Panc1 (cell line): ENCODE data around the gene MSI2. TPM values are rescaled to one million over a fixed set of nuclear protein-coding genes. Genes with fewer than 3 reads are reported as not detected.

Experiments used
- ATAC-seq: fragments of 200-7000 bp; cut with Tn5 transposase; 2 replicates; pipeline ENCODE4 v1.9.1; 2020; ENCODE audit warnings: mild to moderate bottlenecking, moderate library complexity
- BruUV-seq: library from RNA; stranded (reverse); fragments of 400-500 nt; replicated peaks from 2 replicates; lab custom pipeline; 2021; lab: Mats Ljungman, UMichigan
- CTCF ChIA-PET: fragments of 300-600 bp; sonication (Branson Sonifier 250); formaldehyde crosslinking; loops from one replicate; lab custom pipeline; 2022; ENCODE audit warnings: antibody characterized with exemption; lab: Charles Lee
- POLR2A ChIA-PET: fragments of 300-600 bp; sonication (Branson Sonifier 250); formaldehyde crosslinking; loops from one replicate; lab custom pipeline; 2022; ENCODE audit warnings: antibody characterized with exemption; lab: Charles Lee
- DNase-seq: peaks from one replicate; pipeline ENCODE4 v3.0.0-alpha.2; 2010; ENCODE audit warnings: low read depth, low spot score
- H3K27ac ChIP-seq: 2 replicates; pipeline ENCODE4 v1.5.1; 2011; ENCODE audit warnings: mild to moderate bottlenecking, low read length, inconsistent platforms
- H3K27me3 ChIP-seq: fragments of 200-500 bp; sonication (Bioruptor generic); 2 replicates; pipeline ENCODE4 v1.6.0; 2014; ENCODE audit warnings: low read length, inconsistent platforms; ENCODE audit not compliant: control insufficient read depth, insufficient read depth
- H3K36me3 ChIP-seq: fragments of 200-500 bp; sonication (Bioruptor generic); 2 replicates; pipeline ENCODE4 v1.5.1; 2014; ENCODE audit warnings: inconsistent platforms, mild to moderate bottlenecking, low read length, moderate library complexity; ENCODE audit not compliant: control insufficient read depth, insufficient read depth
- H3K4me1 ChIP-seq: 2 replicates; pipeline ENCODE4 v1.5.1; 2011; ENCODE audit warnings: inconsistent platforms, mild to moderate bottlenecking, low read length, moderate library complexity; ENCODE audit not compliant: control insufficient read depth, insufficient read depth
- H3K4me3 ChIP-seq, 2 experiments: 2 replicates each; pipeline ENCODE4 v1.5.1; 2011 to 2012; ENCODE audit warnings: low read depth in 2 of 2, low read length in 2 of 2, mild to moderate bottlenecking in 2 of 2, inconsistent platforms in 1 of 2, moderate library complexity in 1 of 2
- H3K9me3 ChIP-seq: fragments of 200-500 bp; sonication (Bioruptor generic); 2 replicates; pipeline ENCODE4 v1.5.1; 2014; ENCODE audit warnings: low read depth, mild to moderate bottlenecking, inconsistent platforms, low read length, moderate library complexity; ENCODE audit not compliant: control insufficient read depth, insufficient read depth
- POLR2AphosphoS5 ChIP-seq: IDR thresholded peaks from 2 replicates; pipeline ENCODE4 v1.6.1; 2012; ENCODE audit warnings: mild to moderate bottlenecking, low read depth, low read length, moderate library complexity
- SIN3A ChIP-seq: IDR thresholded peaks from 2 replicates; pipeline ENCODE4 v1.6.1; 2012; ENCODE audit warnings: low read depth, mild to moderate bottlenecking, low read length, moderate library complexity, borderline replicate concordance; ENCODE audit not compliant: insufficient read depth
- TCF7L2 ChIP-seq: IDR thresholded peaks from 2 replicates; pipeline ENCODE4 v1.6.1; 2011; ENCODE audit warnings: mild to moderate bottlenecking, low read depth, low read length, inconsistent platforms
- in situ Hi-C: cut with HindIII; loops from 2 replicates; pipeline ENCODE4 v1.10.0; 2016; ENCODE audit warnings: low sequenced_read_pairs, low pct_unique_long_range_greater_than_20kb
- intact Hi-C: fragments of 100-400 bp; cut with micrococcal nuclease; formaldehyde crosslinking; loops from one replicate; pipeline ENCODE4 v1.10.0; 2022; ENCODE audit not compliant: unreplicated experiment
- total RNA-seq: library from RNA; stranded (reverse); gene quantifications from one replicate; pipeline ENCODE4 v1.2.1, GENCODE V29; 2021; ENCODE audit not compliant: unreplicated experiment
- TF ChIP-seq, protein P1 (sequence below), 2 experiments: IDR thresholded peaks; 2 replicates each; pipeline ENCODE4 v1.6.1; 2011 to 2012; ENCODE audit warnings: low read depth in 2 of 2, control low read depth in 1 of 2, low read length in 1 of 2, mild to moderate bottlenecking in 1 of 2, moderate library complexity in 1 of 2; ENCODE audit not compliant: insufficient read depth in 1 of 2
- TF ChIP-seq, protein P2 (sequence below): fragments of 450-650 bp; IDR thresholded peaks from 2 replicates; pipeline ENCODE4 v1.5.1; 2017; ENCODE audit warnings: mild to moderate bottlenecking

The MSI2 gene
- total RNA-seq, 1 experiment from 2014 or later, result 38.5 TPM

DNA sequence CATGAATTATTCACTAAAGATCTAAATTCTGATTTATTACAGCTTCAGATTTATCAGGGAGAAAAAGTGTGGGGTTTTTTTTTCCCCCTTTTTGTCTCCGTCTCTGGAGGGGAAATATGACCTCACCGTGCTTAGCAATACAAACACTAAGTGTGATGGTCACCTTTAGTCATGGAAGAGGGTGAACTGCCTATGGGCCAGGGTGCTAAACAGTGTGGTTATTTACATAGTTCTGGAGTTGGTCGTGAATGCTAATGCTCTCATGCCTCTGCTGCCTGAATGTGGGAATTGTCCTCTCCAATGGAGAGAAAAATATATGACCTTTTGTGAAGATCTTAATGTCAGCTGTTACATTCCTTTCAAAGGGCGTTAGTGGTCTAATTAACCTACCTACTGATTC, 44.8 kb upstream of the MSI2 start:
- ChIA-PET POLR2A (no interaction called here), CTCF (no interaction called here)
- ATAC-seq, result peak; percentile 68; the same call in 1 of the 2 replicates
- TF ChIP-seq, protein P1, sequence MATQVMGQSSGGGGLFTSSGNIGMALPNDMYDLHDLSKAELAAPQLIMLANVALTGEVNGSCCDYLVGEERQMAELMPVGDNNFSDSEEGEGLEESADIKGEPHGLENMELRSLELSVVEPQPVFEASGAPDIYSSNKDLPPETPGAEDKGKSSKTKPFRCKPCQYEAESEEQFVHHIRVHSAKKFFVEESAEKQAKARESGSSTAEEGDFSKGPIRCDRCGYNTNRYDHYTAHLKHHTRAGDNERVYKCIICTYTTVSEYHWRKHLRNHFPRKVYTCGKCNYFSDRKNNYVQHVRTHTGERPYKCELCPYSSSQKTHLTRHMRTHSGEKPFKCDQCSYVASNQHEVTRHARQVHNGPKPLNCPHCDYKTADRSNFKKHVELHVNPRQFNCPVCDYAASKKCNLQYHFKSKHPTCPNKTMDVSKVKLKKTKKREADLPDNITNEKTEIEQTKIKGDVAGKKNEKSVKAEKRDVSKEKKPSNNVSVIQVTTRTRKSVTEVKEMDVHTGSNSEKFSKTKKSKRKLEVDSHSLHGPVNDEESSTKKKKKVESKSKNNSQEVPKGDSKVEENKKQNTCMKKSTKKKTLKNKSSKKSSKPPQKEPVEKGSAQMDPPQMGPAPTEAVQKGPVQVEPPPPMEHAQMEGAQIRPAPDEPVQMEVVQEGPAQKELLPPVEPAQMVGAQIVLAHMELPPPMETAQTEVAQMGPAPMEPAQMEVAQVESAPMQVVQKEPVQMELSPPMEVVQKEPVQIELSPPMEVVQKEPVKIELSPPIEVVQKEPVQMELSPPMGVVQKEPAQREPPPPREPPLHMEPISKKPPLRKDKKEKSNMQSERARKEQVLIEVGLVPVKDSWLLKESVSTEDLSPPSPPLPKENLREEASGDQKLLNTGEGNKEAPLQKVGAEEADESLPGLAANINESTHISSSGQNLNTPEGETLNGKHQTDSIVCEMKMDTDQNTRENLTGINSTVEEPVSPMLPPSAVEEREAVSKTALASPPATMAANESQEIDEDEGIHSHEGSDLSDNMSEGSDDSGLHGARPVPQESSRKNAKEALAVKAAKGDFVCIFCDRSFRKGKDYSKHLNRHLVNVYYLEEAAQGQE (IDR thresholded peaks at IDR 0.05; ENCODE audit: insufficient read depth in 1 of 2, low read depth in 2 of 2, low read length in 1 of 2), result no peak
- TF ChIP-seq POLR2AphosphoS5, result no peak
- TF ChIP-seq, protein P2, sequence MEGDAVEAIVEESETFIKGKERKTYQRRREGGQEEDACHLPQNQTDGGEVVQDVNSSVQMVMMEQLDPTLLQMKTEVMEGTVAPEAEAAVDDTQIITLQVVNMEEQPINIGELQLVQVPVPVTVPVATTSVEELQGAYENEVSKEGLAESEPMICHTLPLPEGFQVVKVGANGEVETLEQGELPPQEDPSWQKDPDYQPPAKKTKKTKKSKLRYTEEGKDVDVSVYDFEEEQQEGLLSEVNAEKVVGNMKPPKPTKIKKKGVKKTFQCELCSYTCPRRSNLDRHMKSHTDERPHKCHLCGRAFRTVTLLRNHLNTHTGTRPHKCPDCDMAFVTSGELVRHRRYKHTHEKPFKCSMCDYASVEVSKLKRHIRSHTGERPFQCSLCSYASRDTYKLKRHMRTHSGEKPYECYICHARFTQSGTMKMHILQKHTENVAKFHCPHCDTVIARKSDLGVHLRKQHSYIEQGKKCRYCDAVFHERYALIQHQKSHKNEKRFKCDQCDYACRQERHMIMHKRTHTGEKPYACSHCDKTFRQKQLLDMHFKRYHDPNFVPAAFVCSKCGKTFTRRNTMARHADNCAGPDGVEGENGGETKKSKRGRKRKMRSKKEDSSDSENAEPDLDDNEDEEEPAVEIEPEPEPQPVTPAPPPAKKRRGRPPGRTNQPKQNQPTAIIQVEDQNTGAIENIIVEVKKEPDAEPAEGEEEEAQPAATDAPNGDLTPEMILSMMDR, result no peak
- TF ChIP-seq TCF7L2, result no peak
- TF ChIP-seq SIN3A, result no peak
- in situ Hi-C loops, result no loop called here
- no TSS peak for BruUV-seq
- intact Hi-C loops, result no loop called here
- H3K4me3 ChIP-seq, result no peak overlapping the region
- no peak for DNase-seq
- H3K4me1 ChIP-seq, result no peaks in the 10 kb centered on the region; the same call in 1 of the 2 replicates
- no peaks in the 10 kb centered on the region for H3K27me3 ChIP-seq
- H3K36me3 ChIP-seq, result no peaks in the 10 kb centered on the region
- no peak overlapping the region for H3K27ac ChIP-seq
- H3K9me3 ChIP-seq, result peaks cover 4% of the 10 kb centered on the region; the same call in 1 of the 2 replicates

DNA sequence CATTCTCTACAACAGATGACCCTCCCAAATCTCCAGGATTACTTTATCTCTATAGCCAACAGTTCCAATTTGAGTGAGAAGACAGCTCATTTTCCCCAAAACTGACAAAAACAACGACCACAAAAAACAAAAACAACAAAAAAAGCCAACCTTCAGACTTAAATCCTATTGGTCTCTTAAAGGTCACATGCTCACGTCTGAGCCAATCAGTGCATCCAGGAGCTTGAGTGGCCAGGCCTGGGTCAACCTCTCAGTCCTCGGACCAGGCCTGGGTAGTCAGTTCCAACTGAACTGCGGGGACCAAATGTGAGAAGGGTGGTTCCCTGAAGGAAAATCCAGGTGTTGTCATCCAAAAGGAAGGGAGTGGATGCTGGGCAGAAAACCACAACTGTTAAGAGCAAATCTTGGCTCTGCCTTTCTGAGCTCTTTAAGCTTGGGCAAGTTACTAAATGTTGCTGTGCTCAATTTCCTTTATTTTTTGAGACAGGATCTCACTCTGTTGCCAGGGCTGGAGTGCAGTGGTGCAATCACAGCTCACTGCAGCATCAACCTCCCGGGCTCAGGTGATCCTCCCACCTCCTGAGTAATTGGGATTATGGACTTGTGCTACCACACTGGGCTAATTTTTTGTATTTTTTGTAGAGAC, 43.0 kb upstream of the MSI2 start:
- no peak for DNase-seq
- no peak for ATAC-seq
- in situ Hi-C loops (no loop called here), intact Hi-C loops (no loop called here)
- H3K4me3 ChIP-seq, result no peak overlapping the region
- POLR2A ChIA-PET, result interaction anchor here (0.6 kb wide), 1 partner anchor 30 kb away, joined by 5 read pairs; no protein-coding TSS in a partner anchor
- CTCF ChIA-PET, result interaction anchor here (1.0 kb wide), 1 partner anchor 30 kb away, joined by 4 read pairs; no protein-coding TSS in a partner anchor
- TF ChIP-seq, protein P1 (IDR thresholded peaks at IDR 0.05; ENCODE audit: insufficient read depth in 1 of 2, low read depth in 2 of 2, low read length in 1 of 2), result no peak
- TF ChIP-seq TCF7L2 (no peak), SIN3A (no peak), POLR2AphosphoS5 (no peak)
- TF ChIP-seq, protein P2, result no peak
- H3K27me3 ChIP-seq, result no peaks in the 10 kb centered on the region
- no peak overlapping the region for H3K27ac ChIP-seq
- no peaks in the 10 kb centered on the region for H3K36me3 ChIP-seq
- no TSS peak for BruUV-seq
- peaks cover under 1% of the 10 kb centered on the region; the same call in 1 of the 2 replicates for H3K9me3 ChIP-seq
- H3K4me1 ChIP-seq, result no peaks in the 10 kb centered on the region; the same call in 1 of the 2 replicates
